ENCODE results near the gene METTL17.

METTL17 gene

DNA sequence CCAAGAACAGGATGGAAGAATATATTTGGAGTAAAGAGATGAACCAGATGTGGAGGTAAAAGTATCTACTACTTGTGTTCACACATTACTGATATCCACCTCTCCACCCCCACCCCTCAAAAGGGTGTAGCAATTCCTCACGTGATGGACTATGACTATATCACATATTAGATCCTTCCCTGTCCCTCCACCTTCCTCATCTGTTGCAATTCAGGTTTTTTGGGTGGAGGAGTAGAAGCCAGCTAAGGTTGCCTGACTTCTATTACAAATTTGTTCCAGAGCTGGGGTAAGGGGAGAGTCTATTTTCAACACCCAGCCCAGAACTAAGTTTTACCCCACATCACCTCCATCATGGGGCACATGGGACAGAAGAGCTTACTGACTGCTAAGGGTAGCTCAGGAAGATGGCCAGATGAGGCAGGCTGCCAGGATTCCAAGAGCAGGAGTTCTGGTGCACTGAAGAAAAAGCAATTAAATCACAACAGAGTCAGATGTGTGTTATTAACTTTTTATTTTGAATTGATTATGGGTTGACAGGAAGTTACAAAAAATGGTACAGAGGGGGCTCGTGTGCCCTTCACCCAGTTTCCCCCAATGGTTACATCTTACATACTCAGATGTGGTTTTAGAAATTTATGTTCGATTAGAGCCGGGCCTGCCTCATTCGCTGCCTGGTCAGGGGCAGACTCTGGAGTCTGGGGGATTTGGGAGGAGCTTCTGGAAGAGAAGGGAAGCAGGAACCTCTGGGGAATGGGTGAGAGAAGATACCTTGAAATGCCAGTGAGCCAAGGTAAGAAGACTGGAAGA, 42.7 kb downstream of the METTL17 start:
- H3K4me3 ChIP-seq (ENCODE audit: low read depth, low read length) = no peak overlapping the region
- TF ChIP-seq, protein P1, sequence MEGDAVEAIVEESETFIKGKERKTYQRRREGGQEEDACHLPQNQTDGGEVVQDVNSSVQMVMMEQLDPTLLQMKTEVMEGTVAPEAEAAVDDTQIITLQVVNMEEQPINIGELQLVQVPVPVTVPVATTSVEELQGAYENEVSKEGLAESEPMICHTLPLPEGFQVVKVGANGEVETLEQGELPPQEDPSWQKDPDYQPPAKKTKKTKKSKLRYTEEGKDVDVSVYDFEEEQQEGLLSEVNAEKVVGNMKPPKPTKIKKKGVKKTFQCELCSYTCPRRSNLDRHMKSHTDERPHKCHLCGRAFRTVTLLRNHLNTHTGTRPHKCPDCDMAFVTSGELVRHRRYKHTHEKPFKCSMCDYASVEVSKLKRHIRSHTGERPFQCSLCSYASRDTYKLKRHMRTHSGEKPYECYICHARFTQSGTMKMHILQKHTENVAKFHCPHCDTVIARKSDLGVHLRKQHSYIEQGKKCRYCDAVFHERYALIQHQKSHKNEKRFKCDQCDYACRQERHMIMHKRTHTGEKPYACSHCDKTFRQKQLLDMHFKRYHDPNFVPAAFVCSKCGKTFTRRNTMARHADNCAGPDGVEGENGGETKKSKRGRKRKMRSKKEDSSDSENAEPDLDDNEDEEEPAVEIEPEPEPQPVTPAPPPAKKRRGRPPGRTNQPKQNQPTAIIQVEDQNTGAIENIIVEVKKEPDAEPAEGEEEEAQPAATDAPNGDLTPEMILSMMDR (IDR thresholded peaks at IDR 0.05; ENCODE audit: insufficient read depth, low read depth, low read length, missing control alignments) = no peak
- DNase-seq (ENCODE audit: low read depth) = no peak

DNA sequence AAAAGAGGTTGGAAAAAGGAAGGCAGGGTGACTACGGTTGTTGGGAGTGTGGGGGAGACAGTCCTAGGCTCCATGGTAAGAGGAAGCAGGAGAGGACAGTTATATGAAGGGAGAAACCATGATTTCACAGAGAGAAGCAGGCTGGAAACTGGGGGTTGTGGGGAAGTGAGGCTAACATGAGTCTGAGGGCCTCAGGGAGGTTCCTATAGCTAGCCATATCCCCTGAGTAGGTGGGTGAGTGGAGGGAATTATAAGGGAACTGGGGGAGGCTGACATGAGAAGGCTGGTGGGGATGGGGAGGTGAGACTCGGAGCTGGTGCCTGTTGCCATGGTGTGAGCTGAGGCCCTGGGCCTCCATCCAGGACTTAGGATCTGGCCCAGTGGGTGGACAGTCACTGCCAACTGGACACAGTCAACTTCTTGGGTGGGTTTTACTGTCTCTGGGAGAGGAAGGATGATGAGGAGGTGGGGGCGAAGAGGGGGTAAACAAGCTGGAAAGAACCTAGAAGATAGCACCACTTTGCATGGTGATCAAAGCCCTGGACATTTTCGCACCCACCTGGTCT, 43.4 kb downstream of the METTL17 start:
- no peak overlapping the region for H3K4me3 ChIP-seq (ENCODE audit: low read depth, low read length)
- TF ChIP-seq, protein P1 (IDR thresholded peaks at IDR 0.05; ENCODE audit: insufficient read depth, low read depth, low read length, missing control alignments) = no peak
- no peak for DNase-seq (ENCODE audit: low read depth)

DNA sequence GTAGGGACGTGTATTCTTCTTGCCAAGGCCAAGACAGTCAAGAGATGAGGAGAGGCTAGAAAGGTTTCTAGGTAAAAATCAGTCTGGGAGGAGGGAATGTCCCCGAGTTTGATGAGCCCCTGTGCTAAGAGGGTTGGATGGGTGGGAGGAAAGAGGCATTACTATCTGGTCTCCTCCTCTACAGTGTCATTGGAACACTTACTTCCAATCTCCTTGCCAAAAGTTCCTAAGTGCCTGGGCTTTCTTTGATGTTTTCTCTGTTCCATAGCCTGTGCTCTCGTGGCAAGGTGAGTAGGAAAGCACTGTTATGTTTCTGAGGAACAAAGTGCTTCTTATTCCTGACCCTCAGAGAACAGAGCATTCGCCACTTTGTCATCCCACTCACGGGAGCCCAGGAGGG, 44.9 kb downstream of the METTL17 start, which contains the start of gene RNASE13:
RNASE13 (minus strand) TSS at position 101 of the 400 bp plus-strand sequence. CDS start 519 bp downstream, outside the sequence.
- no peak within 1 kb of the TSS for H3K4me3 ChIP-seq (ENCODE audit: low read depth, low read length)
- TF ChIP-seq, protein P1 (IDR thresholded peaks at IDR 0.05; ENCODE audit: insufficient read depth, low read depth, low read length, missing control alignments) = no peak
- no peak for DNase-seq (ENCODE audit: low read depth)

DNA sequence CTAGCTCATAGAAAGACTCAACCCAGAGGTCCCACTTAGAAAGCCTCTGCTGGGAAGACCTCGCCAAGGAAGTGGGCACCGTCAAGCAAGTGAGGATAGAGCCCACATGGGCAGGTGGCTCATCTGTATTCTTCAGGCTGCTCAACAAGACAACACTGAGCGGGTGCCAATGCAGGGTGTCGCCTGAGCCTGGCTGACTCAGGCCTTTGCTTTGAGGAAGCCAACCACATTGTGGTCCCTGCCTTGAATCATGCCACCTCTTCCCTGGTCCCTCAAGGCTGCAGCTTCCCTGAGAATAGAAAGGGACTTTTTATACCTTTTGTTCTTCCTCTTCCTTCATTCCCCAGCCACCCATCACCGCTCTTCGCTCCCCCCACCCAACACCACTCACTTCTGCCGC, 47.0 kb downstream of the METTL17 start:
- no peak for DNase-seq (ENCODE audit: low read depth)
- TF ChIP-seq, protein P1 (IDR thresholded peaks at IDR 0.05; ENCODE audit: insufficient read depth, low read depth, low read length, missing control alignments) = no peak
- H3K4me3 ChIP-seq (ENCODE audit: low read depth, low read length) = no peak overlapping the region

DNA sequence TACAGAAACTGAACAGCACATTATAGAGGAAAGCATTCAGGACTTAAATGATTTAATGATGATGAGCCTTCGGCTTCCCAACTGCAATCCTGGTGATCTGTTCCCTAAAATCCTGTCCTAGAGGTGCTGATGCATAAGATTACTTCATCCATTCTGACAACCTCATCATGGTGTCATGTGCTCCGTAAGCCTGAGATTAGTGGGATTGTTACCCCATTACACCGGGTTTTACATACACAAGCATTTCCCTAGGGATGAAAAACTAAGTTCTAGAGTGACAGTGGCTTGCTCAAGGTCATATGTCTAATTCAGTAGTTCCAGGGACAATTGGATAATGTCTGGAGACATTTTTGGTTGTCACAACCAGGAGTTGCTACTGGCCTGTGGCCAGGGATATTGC, 47.4 kb downstream of the METTL17 start:
- no peak for DNase-seq (ENCODE audit: low read depth)
- TF ChIP-seq, protein P1 (IDR thresholded peaks at IDR 0.05; ENCODE audit: insufficient read depth, low read depth, low read length, missing control alignments) = no peak
- H3K4me3 ChIP-seq (ENCODE audit: low read depth, low read length) = no peak overlapping the region

DNA sequence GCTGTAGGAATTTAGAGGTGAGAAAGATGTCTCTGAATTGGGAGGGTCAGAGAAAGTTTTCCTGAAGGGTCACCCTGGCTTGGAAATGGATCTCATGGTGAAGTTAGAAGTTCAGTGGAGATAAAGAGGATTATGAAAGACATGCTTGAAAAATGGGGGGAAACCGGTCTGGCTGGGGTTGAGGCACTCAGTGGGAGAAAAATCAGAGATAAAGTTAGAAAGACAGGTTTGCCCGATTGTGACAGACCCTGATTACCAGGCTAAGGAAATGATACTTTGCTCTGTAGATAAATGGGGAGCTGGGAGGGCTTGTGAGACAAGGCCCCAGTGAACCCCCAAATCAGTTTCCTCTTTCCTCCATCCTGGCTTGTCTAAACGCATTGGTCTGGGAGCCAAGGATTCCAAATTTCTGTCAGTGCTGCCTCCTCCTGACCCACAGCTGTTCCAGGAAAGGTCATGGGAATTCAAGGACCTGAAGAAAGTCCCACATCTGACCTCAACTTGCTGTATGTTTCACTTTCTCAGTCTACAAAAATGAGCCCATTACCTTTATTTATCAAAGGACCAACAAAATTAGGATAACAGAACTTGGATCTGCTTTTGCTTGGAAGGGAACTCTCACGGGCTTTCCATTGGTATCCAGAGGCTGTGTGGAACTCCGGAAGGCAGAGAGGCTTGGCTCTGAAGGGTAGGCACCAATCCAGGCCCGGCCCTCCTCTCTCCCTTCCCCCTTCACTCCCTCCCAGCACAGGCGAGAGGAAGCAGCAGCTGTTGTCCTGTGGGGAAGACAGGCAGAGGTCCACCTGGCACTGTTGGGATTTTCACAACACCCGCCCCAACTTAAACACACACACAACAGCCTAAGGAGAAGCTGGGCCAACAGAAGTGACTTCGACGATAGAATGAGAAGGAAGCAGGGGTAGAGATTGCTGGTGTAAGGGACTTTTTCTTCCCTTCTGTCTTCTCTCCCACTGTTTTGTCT, 49.0 kb downstream of the METTL17 start:
- no peak overlapping the region for H3K4me3 ChIP-seq (ENCODE audit: low read depth, low read length)
- TF ChIP-seq, protein P1 (IDR thresholded peaks at IDR 0.05; ENCODE audit: insufficient read depth, low read depth, low read length, missing control alignments) = no peak
- no peak for DNase-seq (ENCODE audit: low read depth)
